K562 (cell line): ENCODE results near the gene NAGLU. TPM values are rescaled to one million over a fixed set of nuclear protein-coding genes. Genes with fewer than 3 reads are reported as not detected.

ENCODE experiments used
- ARID1B ChIP-seq: fragments of 450-650 bp; IDR thresholded peaks from 2 replicates; pipeline ENCODE4 v1.6.1; 2016; ENCODE audit warnings: antibody characterized with exemption, mild to moderate bottlenecking, inconsistent platforms
- BRCA1 ChIP-seq, 2 experiments: fragments of 450-650 bp in 1 of 2; sonication (generic) in 1 of 2; formaldehyde crosslinking in 1 of 2; IDR thresholded peaks; 2 replicates each; pipeline versions ENCODE4 v1.5.0 to v1.6.1; 2017 to 2020; ENCODE audit warnings: mild to moderate bottlenecking in 1 of 2, missing genetic modification reagents in 1 of 2
- CEBPB ChIP-seq: fragments of 450-650 bp; IDR thresholded peaks from 2 replicates; pipeline ENCODE4 v1.6.1; 2016; ENCODE audit warnings: missing genetic modification characterization, missing compliant biosample characterization
- CREM ChIP-seq: IDR thresholded peaks from 2 replicates; pipeline ENCODE4 v1.6.1; 2014; ENCODE audit warnings: antibody characterized with exemption, low read depth
- FOXK1 ChIP-seq: sonication (generic); formaldehyde crosslinking; IDR thresholded peaks from 2 replicates; pipeline ENCODE4 v1.8.0; 2022; ENCODE audit warnings: missing genetic modification reagents, mild to moderate bottlenecking, borderline replicate concordance
- FOXK2 ChIP-seq, 2 experiments: fragments of 450-650 bp; IDR thresholded peaks in 1 of 2; conservative IDR thresholded peaks in 1 of 2; 2 replicates each; pipeline ENCODE4 v1.6.1; 2016; ENCODE audit warnings: low read depth in 2 of 2, mild to moderate bottlenecking in 1 of 2
- HDAC1 ChIP-seq, 2 experiments: fragments of 450-650 bp; IDR thresholded peaks; 2 replicates each; pipeline ENCODE4 v1.6.1; 2016 to 2017; ENCODE audit warnings: inconsistent platforms in 1 of 2, mild to moderate bottlenecking in 1 of 2, moderate library complexity in 1 of 2
- HOXB6 ChIP-seq: fragments of 250-450 bp; sonication (Bioruptor Pico); IDR thresholded peaks from 2 replicates; pipeline ENCODE4 v1.5.1; 2022; ENCODE audit warnings: mild to moderate bottlenecking, borderline replicate concordance
- MAFF ChIP-seq: IDR thresholded peaks from 2 replicates; pipeline ENCODE4 v1.6.1; 2012; ENCODE audit warnings: low read length, improper control_type of control experiment
- POLR2A ChIP-seq: fragments of 450-650 bp; conservative IDR thresholded peaks from 2 replicates; pipeline ENCODE4 v1.6.1; 2016
- RBBP5 ChIP-seq: fragments of 200-600 bp; sonication (generic); IDR thresholded peaks from 2 replicates; pipeline ENCODE4 v1.6.1; 2012; ENCODE audit warnings: borderline replicate concordance, mild to moderate bottlenecking, low read length, control low read depth, inconsistent platforms; ENCODE audit not compliant: insufficient read depth, poor library complexity, severe bottlenecking
- RBFOX2 ChIP-seq: fragments of 200-400 bp; formaldehyde crosslinking; IDR thresholded peaks from 2 replicates; pipeline ENCODE4 v1.6.1; 2017; ENCODE audit warnings: low read depth, mild to moderate bottlenecking, low read length, moderate library complexity
- SIN3A ChIP-seq, 2 experiments: fragments of 150-350 bp in 1 of 2; IDR thresholded peaks; 2 replicates each; pipeline ENCODE4 v1.6.1; 2011 to 2016; ENCODE audit warnings: borderline replicate concordance in 2 of 2, low read depth in 2 of 2, low read length in 2 of 2, mild to moderate bottlenecking in 2 of 2, moderate library complexity in 2 of 2; ENCODE audit not compliant: control insufficient read depth in 1 of 2
- TEAD4 ChIP-seq, 2 experiments: sonication (generic) in 1 of 2; formaldehyde crosslinking in 1 of 2; IDR thresholded peaks; 2 replicates each; pipeline versions ENCODE4 v1.6.1 to v1.8.0; 2012 to 2022; ENCODE audit warnings: borderline replicate concordance in 1 of 2, inconsistent platforms in 1 of 2, low read length in 1 of 2, mild to moderate bottlenecking in 1 of 2, missing genetic modification reagents in 1 of 2
- ZBTB7A ChIP-seq: IDR thresholded peaks from 2 replicates; pipeline ENCODE4 v1.6.1; 2011; ENCODE audit warnings: low read depth, mild to moderate bottlenecking, low read length, moderate library complexity, borderline replicate concordance; ENCODE audit not compliant: control insufficient read depth
- ZFX ChIP-seq: sonication (generic); formaldehyde crosslinking; IDR thresholded peaks from 2 replicates; pipeline ENCODE4 v1.8.0; 2022; ENCODE audit warnings: mild to moderate bottlenecking, missing genetic modification reagents, moderate library complexity
- ZNF507 ChIP-seq: conservative IDR thresholded peaks from 2 replicates; pipeline ENCODE4 v1.6.1; 2017; ENCODE audit warnings: missing genetic modification characterization, missing compliant biosample characterization
- ZNF830 ChIP-seq: fragments of 250-450 bp; sonication (Bioruptor Pico); IDR thresholded peaks from 2 replicates; pipeline ENCODE4 v1.5.0; 2021; ENCODE audit warnings: mild to moderate bottlenecking
- polyA plus RNA-seq, 8 experiments: library from polyadenylated mRNA; depleted of rRNA in 4 of 8; stranded (reverse) in 5 of 8; unstranded in 3 of 8; fragments of >200 nt; fragmentation: Nextera tagmentation in 2 of 8; fragmentation: Illumina TruSeq in 1 of 8; extraction: Ambion mirVana in 2 of 8; extraction: Trizol in 1 of 8; gene quantifications; 2 replicates each; pipeline versions ENCODE4 v1.2.1 to v1.2.3, GENCODE V29; 2011 to 2014; ENCODE audit warnings: inconsistent platforms in 1 of 8, missing spikeins in 1 of 8
- total RNA-seq, 7 experiments: library from RNA; depleted of rRNA in 6 of 7; stranded (reverse); fragments of >200 nt in 6 of 7; fragmentation: Illumina TruSeq in 2 of 7; extraction: Trizol in 2 of 7; gene quantifications; 2 replicates each; pipeline versions ENCODE4 v1.2.1 to v1.2.3, GENCODE V29; 2011 to 2021; ENCODE audit warnings: low replicate concordance in 1 of 7
- TF ChIP-seq, protein P1 (sequence below): sonication (generic); formaldehyde crosslinking; IDR thresholded peaks from 2 replicates; pipeline ENCODE4 v1.8.1; 2023; ENCODE audit warnings: mild to moderate bottlenecking, missing genetic modification reagents
- TF ChIP-seq, protein P2 (sequence below): sonication (generic); formaldehyde crosslinking; IDR thresholded peaks from 2 replicates; pipeline ENCODE4 v1.8.0; 2022; ENCODE audit warnings: missing genetic modification reagents, mild to moderate bottlenecking, moderate library complexity, borderline replicate concordance

The NAGLU gene
- total and polyA plus RNA-seq, 9 of the 15 experiments (the other 6 are each of a cell fraction or from before 2014, with no cell fraction given), result 0.04 to 21.5 (median 8.5) TPM

DNA sequence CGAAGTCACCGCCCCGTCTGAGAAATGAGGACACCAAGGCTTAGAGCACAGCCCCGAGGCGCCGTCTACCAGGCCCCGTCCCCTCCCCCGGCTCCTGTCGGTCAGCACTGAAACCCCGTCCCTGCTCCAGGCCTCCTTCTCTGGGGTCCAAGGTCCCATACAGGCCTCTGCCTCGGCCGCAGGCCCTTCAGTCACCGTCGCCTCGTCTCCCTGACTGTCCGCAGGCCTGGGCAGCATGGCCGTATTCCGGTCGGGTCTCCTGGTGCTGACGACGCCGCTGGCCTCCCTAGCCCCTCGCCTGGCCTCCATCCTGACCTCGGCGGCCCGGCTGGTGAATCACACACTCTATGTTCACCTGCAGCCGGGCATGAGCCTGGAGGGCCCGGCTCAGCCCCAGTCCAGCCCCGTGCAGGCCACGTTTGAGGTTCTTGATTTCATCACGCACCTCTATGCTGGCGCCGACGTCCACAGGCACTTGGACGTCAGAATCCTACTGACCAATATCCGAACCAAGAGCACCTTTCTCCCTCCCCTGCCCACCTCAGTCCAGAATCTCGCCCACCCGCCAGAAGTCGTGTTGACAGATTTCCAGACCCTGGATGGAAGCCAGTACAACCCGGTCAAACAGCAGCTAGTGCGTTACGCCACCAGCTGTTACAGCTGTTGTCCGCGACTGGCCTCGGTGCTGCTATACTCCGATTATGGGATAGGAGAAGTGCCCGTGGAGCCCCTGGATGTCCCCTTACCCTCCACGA is 26.5 kb downstream of the NAGLU start (continued):
- TF ChIP-seq FOXK1 (CRISPR knock-in tag) (peak; percentile 75; the same call in 1 of the 2 replicates), BRCA1 (IDR thresholded peaks at IDR 0.05) (no peak), BRCA1 (CRISPR knock-in tag; IDR thresholded peaks at IDR 0.05) (no peak), TEAD4 (IDR thresholded peaks at IDR 0.05; ENCODE audit: low read length) (no peak), TEAD4 (CRISPR knock-in tag; IDR thresholded peaks at IDR 0.05; ENCODE audit: borderline replicate concordance) (no peak), ZBTB7A (0 out of 2 replicates have a peak, but pooled peaks have one; percentile 24), HDAC1 (IDR thresholded peaks at IDR 0.05) (peak in 1 of 2 experiments; percentile 38; a peak in 1 of 4 replicates), ZNF830 (CRISPR knock-in tag) (no peak), POLR2A (peak; percentile 41), ARID1B (no peak), FOXK2 (conservative IDR thresholded peaks at IDR 0.05 in 1 of 2, IDR thresholded peaks at IDR 0.05 in 1 of 2; ENCODE audit: low read depth in 2 of 2) (peak in 1 of 2 experiments; percentile 18; a peak in 1 of 4 replicates), CREM (peak; percentile 50), CEBPB (tag) (peak; percentile 37; the same call in 1 of the 2 replicates), ZNF507 (no peak), ZFX (CRISPR knock-in tag) (peak; percentile 64), RBBP5 (peak; percentile 61), HOXB6 (CRISPR knock-in tag) (no peak), SIN3A (IDR thresholded peaks at IDR 0.05; ENCODE audit: borderline replicate concordance in 2 of 2, control insufficient read depth in 1 of 2, low read depth in 2 of 2, low read length in 2 of 2) (peak; percentile 38 to 90; a peak in 2 of 4 replicates), RBFOX2 (peak; percentile 83), MAFF (no peak)
- TF ChIP-seq, protein P1, sequence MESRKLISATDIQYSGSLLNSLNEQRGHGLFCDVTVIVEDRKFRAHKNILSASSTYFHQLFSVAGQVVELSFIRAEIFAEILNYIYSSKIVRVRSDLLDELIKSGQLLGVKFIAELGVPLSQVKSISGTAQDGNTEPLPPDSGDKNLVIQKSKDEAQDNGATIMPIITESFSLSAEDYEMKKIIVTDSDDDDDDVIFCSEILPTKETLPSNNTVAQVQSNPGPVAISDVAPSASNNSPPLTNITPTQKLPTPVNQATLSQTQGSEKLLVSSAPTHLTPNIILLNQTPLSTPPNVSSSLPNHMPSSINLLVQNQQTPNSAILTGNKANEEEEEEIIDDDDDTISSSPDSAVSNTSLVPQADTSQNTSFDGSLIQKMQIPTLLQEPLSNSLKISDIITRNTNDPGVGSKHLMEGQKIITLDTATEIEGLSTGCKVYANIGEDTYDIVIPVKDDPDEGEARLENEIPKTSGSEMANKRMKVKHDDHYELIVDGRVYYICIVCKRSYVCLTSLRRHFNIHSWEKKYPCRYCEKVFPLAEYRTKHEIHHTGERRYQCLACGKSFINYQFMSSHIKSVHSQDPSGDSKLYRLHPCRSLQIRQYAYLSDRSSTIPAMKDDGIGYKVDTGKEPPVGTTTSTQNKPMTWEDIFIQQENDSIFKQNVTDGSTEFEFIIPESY (CRISPR knock-in tag), result 0 out of 2 replicates have a peak, but pooled peaks have one; percentile 36
- TF ChIP-seq, protein P2, sequence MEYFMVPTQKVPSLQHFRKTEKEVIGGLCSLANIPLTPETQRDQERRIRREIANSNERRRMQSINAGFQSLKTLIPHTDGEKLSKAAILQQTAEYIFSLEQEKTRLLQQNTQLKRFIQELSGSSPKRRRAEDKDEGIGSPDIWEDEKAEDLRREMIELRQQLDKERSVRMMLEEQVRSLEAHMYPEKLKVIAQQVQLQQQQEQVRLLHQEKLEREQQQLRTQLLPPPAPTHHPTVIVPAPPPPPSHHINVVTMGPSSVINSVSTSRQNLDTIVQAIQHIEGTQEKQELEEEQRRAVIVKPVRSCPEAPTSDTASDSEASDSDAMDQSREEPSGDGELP (CRISPR knock-in tag), result peak; percentile 88
